ENCODE measurements around the gene RFXAP.
"Not testable (repeated sequence)": the region's sequence is repeated elsewhere in the genome, so short reads cannot be mapped to it uniquely, and the experiment has no call there.

RFXAP gene, protein sequence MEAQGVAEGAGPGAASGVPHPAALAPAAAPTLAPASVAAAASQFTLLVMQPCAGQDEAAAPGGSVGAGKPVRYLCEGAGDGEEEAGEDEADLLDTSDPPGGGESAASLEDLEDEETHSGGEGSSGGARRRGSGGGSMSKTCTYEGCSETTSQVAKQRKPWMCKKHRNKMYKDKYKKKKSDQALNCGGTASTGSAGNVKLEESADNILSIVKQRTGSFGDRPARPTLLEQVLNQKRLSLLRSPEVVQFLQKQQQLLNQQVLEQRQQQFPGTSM

DNA sequence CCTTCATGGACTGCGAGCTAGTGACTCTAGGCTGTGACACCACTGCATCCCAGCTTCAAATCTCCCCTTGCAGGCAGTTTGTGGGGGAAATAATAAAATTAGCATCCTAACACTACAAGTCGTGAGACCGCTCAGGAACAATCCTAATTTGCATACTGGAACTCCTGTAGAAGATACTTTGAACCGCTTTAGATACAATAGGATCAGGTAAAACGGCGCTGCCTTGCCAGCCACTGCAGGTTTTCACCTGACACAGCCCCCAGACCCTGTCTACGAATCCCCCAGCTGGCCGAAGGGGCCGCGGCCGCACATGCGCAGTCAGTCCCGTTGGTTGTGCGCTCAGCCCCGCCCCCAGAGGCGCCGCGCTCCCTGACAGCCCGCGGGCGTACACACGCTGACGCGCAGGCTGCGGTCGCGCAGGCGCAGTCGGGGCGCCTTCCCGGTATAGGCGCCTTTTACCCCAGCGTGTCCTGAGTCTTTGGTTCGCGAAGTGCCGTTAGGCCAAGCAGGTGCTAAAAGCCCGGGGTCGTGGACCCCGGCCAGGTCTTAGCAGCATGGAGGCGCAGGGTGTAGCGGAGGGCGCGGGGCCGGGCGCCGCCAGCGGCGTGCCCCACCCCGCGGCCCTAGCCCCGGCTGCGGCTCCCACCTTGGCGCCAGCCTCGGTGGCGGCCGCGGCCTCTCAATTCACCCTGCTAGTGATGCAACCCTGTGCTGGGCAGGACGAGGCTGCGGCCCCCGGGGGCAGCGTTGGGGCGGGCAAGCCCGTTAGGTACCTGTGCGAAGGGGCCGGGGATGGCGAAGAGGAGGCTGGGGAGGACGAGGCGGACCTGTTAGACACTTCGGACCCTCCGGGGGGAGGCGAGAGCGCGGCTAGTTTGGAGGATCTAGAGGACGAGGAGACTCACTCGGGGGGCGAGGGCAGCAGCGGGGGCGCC is at the start of gene RFXAP:
RFXAP (plus strand) TSS at position 419 of the 935 bp plus-strand sequence; CDS start at position 555, 136 bp downstream.
- Histone ChIP-seq H3K27me3 (ENCODE audit: low read depth, low read length) (no peaks in the 10 kb centered on the region), H3K36me3 (ENCODE audit: control insufficient read depth in 1 of 2, insufficient read depth in 2 of 2, low read length in 2 of 2) (no peaks in the 10 kb centered on the region), H3K27ac (ENCODE audit: low read length) (peak within 1 kb of the TSS; percentile 23), H3K9me3 (ENCODE audit: control insufficient read depth in 1 of 2, low read length in 2 of 2) (no peaks in the 10 kb centered on the region), H3K4me3 (ENCODE audit: low read depth in 1 of 2, low read length in 2 of 2) (peak within 1 kb of the TSS; percentile 96 to 98), H3K4me1 (ENCODE audit: control insufficient read depth in 1 of 2, insufficient read depth in 2 of 2, low read length in 2 of 2) (peaks cover 11 to 20% of the 10 kb centered on the region in 2 donors)

DNA sequence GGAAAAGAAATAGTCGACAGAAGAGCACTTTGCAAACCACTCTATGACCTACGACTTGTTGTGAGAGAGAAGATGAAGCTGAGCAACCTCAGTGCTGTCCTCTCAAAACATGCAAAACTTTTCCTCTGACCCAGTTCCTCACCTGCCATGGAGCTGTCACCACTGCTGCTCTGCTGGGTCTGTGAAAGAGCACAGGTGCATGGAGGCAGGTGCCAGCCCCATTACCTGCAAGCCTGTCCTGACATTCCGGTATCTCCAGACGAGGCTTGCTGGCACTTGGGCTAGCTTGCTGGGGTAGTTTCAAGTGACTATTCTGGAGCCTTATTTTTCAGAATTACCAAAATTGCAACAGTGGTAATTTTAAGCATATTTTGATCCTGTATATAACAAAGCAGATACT is 49.5 kb upstream of the RFXAP start:
- Histone ChIP-seq H3K27me3 (ENCODE audit: low read depth, low read length) (no peaks in the 10 kb centered on the region), H3K27ac (ENCODE audit: low read length) (no peak overlapping the region), H3K4me3 (ENCODE audit: low read depth in 1 of 2, low read length in 2 of 2) (no peak overlapping the region), H3K36me3 (ENCODE audit: control insufficient read depth in 1 of 2, insufficient read depth in 2 of 2, low read length in 2 of 2) (no peaks in the 10 kb centered on the region), H3K4me1 (ENCODE audit: control insufficient read depth in 1 of 2, insufficient read depth in 2 of 2, low read length in 2 of 2) (no peaks in the 10 kb centered on the region), H3K9me3 (ENCODE audit: control insufficient read depth in 1 of 2, low read length in 2 of 2) (peaks cover 5 to 6% of the 10 kb centered on the region in 2 donors)

DNA sequence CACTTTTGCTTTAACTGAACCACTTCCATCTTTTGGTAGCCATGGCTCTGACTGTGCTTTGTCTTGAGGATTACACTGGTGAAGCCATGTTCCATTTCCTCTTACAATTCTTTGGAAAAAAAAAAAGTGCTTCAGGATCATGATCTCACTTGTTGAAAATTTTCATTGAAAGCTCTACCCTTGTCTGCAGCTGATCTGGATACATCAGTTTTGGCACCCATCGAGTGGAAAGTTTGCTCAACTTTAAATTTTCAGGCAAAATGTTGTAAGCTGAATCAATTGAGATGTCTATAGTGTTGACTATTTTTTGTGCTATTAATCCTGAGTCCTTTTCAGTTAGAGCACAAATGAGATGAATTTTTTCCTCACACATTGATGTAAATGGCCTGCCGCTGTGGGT is 48.3 kb upstream of the RFXAP start:
- Histone ChIP-seq H3K4me1 (ENCODE audit: control insufficient read depth in 1 of 2, insufficient read depth in 2 of 2, low read length in 2 of 2) (no peaks in the 10 kb centered on the region), H3K9me3 (ENCODE audit: control insufficient read depth in 1 of 2, low read length in 2 of 2) (peaks cover 5 to 6% of the 10 kb centered on the region in 2 donors), H3K36me3 (ENCODE audit: control insufficient read depth in 1 of 2, insufficient read depth in 2 of 2, low read length in 2 of 2) (no peaks in the 10 kb centered on the region), H3K27me3 (ENCODE audit: low read depth, low read length) (no peaks in the 10 kb centered on the region), H3K27ac (ENCODE audit: low read length) (no peak overlapping the region), H3K4me3 (ENCODE audit: low read depth in 1 of 2, low read length in 2 of 2) (no peak overlapping the region)

DNA sequence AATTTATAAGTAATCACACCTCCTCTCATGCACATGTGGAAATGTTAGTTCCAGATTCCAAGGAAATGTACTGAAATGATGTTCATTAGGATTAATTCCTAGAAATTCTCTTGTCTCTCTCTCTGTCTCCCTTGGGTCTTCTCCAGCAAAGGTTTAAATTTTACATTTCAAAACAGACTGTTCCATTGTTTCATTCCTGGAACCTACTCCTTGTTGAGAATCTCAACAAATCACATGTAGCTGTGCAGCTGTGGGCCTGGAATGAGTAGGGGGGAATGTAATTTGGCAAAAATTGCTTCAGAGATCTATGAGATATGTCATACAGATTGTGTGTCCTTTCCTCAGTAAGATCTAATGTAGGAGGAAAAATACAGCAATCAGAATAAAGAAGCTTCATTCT is 46.2 kb upstream of the RFXAP start:
- Histone ChIP-seq H3K36me3 (ENCODE audit: control insufficient read depth in 1 of 2, insufficient read depth in 2 of 2, low read length in 2 of 2) (no peaks in the 10 kb centered on the region), H3K9me3 (ENCODE audit: control insufficient read depth in 1 of 2, low read length in 2 of 2) (no peaks in the 10 kb centered on the region), H3K4me1 (ENCODE audit: control insufficient read depth in 1 of 2, insufficient read depth in 2 of 2, low read length in 2 of 2) (no peaks in the 10 kb centered on the region), H3K27me3 (ENCODE audit: low read depth, low read length) (no peaks in the 10 kb centered on the region), H3K4me3 (ENCODE audit: low read depth in 1 of 2, low read length in 2 of 2) (no peak overlapping the region), H3K27ac (ENCODE audit: low read length) (no peak overlapping the region)

DNA sequence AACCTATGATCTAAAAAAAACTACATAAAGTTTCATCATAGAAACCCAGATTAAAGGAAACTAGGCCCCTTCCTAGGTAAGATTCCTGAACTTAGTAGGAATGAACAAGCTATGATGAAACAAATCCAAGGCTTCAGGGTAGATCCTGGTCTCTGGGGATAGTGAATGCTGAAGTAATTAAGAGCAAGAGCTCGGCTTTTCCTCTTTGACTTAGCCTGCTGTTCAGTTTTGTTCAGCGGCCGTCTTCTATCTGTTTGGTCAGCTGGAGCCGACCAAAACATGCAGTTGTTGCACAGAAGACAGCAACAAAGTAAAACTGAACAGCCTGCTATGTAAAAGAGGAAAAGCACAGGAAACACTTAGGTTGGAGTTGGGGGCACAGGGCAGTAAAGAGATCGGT is 44.1 kb upstream of the RFXAP start:
- H3K27ac ChIP-seq (ENCODE audit: low read length) = no peak overlapping the region
- H3K9me3 ChIP-seq (ENCODE audit: control insufficient read depth in 1 of 2, low read length in 2 of 2) = no peaks in the 10 kb centered on the region
- no peaks in the 10 kb centered on the region for H3K27me3 ChIP-seq (ENCODE audit: low read depth, low read length)
- no peaks in the 10 kb centered on the region for H3K4me1 ChIP-seq (ENCODE audit: control insufficient read depth in 1 of 2, insufficient read depth in 2 of 2, low read length in 2 of 2)
- no peak overlapping the region for H3K4me3 ChIP-seq (ENCODE audit: low read depth in 1 of 2, low read length in 2 of 2)
- no peaks in the 10 kb centered on the region for H3K36me3 ChIP-seq (ENCODE audit: control insufficient read depth in 1 of 2, insufficient read depth in 2 of 2, low read length in 2 of 2)

DNA sequence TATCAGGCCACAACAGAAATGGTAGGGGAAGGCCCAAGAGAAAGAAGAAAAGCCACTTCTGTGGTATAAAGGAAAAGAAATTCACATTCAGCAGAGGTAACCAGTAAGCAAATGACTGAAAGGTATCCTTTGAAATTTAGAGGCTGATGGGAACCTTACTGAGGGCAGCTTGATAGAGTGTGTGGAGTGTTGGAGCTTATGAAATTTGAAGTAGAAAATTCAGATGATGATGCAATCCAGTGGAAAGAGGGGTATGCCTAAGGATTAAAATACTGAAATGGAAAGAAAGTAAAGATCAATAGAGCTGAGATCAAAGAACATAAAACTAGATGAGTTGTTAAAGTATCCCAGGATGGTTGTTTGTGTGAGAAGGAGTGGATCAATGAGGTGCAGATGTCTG is 42.8 kb upstream of the RFXAP start:
- no peaks in the 10 kb centered on the region for H3K4me1 ChIP-seq (ENCODE audit: control insufficient read depth in 1 of 2, insufficient read depth in 2 of 2, low read length in 2 of 2)
- H3K27me3 ChIP-seq (ENCODE audit: low read depth, low read length) = no peaks in the 10 kb centered on the region
- no peak overlapping the region for H3K27ac ChIP-seq (ENCODE audit: low read length)
- H3K9me3 ChIP-seq (ENCODE audit: control insufficient read depth in 1 of 2, low read length in 2 of 2) = no peaks in the 10 kb centered on the region
- no peaks in the 10 kb centered on the region for H3K36me3 ChIP-seq (ENCODE audit: control insufficient read depth in 1 of 2, insufficient read depth in 2 of 2, low read length in 2 of 2)
- no peak overlapping the region for H3K4me3 ChIP-seq (ENCODE audit: low read depth in 1 of 2, low read length in 2 of 2)

DNA sequence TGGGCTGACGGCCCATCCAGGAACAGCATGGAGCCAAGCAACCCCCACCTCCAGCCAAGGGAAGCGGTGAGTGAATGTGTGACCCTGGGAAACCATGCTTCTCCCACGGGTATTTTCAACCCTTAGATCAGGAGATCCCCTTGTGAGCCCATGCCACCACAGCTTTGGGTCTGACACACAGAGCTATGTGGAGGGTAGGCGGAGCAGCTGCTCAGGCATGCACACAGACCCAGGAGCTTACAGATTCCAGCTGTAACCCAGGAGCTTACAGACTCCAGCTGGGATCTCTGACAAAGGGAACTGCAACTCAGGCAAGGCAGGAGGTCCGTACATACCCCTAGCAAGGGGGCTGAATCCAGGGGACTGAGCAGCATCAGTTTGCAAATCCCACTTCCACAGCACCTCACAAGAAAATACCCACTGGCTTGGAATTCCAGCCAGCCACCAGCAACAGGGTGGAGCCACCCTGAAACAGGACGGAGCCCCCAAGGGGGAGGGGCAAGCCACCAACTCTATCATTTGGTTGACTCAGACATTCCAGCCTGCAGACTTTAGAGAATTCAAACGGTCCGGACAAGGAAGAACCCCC is 40.8 kb upstream of the RFXAP start:
- H3K4me1 ChIP-seq (ENCODE audit: control insufficient read depth in 1 of 2, insufficient read depth in 2 of 2, low read length in 2 of 2) = no peaks in the 10 kb centered on the region
- H3K36me3 ChIP-seq (ENCODE audit: control insufficient read depth in 1 of 2, insufficient read depth in 2 of 2, low read length in 2 of 2) = no peaks in the 10 kb centered on the region
- no peak overlapping the region for H3K4me3 ChIP-seq (ENCODE audit: low read depth in 1 of 2, low read length in 2 of 2)
- H3K27me3 ChIP-seq (ENCODE audit: low read depth, low read length) = no peaks in the 10 kb centered on the region
- H3K9me3 ChIP-seq (ENCODE audit: control insufficient read depth in 1 of 2, low read length in 2 of 2) = no peaks in the 10 kb centered on the region
- H3K27ac ChIP-seq (ENCODE audit: low read length) = no peak overlapping the region

DNA sequence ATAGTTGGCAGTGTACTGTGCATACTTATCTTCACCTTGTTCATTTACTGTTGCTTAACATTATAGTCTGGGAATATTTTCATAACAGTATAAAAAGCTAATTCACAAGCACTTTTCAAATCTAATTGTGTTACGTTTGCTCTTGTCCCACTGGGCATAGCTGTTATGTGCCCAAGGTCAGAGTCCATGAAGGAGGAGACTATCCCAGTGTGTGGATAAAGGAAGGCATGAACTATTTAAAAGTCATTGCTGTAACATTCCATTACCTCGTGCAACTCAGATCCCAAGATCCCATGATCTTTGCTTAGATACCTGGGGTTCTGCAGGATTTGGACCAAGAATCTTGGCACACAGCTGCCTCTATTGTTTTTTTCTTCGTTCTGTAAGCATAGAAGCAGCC is 35.1 kb upstream of the RFXAP start:
- H3K27me3 ChIP-seq (ENCODE audit: low read depth, low read length) = no peaks in the 10 kb centered on the region
- H3K9me3 ChIP-seq (ENCODE audit: control insufficient read depth in 1 of 2, low read length in 2 of 2) = no peaks in the 10 kb centered on the region
- no peaks in the 10 kb centered on the region for H3K4me1 ChIP-seq (ENCODE audit: control insufficient read depth in 1 of 2, insufficient read depth in 2 of 2, low read length in 2 of 2)
- no peaks in the 10 kb centered on the region for H3K36me3 ChIP-seq (ENCODE audit: control insufficient read depth in 1 of 2, insufficient read depth in 2 of 2, low read length in 2 of 2)
- no peak overlapping the region for H3K4me3 ChIP-seq (ENCODE audit: low read depth in 1 of 2, low read length in 2 of 2)
- no peak overlapping the region for H3K27ac ChIP-seq (ENCODE audit: low read length)

DNA sequence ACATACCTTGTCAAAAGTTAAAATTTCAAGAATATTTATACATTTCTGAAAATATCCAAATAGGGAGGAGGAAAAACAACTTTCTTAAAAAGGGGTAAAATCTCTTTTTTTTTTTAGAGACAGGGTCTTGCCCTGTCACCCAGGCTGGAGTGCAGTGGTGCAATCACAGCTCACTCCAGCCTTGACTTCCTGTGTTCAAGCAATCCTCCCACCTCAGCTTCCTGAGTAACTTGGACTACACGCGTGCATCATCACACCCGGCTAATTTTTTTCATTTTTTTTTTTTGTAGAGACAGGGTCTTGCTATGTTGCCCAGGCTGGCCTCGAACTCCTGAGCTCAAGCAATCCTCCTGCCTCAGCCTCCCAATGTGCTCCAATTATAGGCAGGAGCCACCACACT is 32.8 kb upstream of the RFXAP start:
- H3K27me3 ChIP-seq (ENCODE audit: low read depth, low read length); H3K27ac ChIP-seq (ENCODE audit: low read length); H3K36me3 ChIP-seq (ENCODE audit: control insufficient read depth in 1 of 2, insufficient read depth in 2 of 2, low read length in 2 of 2); H3K4me3 ChIP-seq (ENCODE audit: low read depth in 1 of 2, low read length in 2 of 2); H3K9me3 ChIP-seq (ENCODE audit: control insufficient read depth in 1 of 2, low read length in 2 of 2); H3K4me1 ChIP-seq (ENCODE audit: control insufficient read depth in 1 of 2, insufficient read depth in 2 of 2, low read length in 2 of 2): not testable (repeated sequence)

DNA sequence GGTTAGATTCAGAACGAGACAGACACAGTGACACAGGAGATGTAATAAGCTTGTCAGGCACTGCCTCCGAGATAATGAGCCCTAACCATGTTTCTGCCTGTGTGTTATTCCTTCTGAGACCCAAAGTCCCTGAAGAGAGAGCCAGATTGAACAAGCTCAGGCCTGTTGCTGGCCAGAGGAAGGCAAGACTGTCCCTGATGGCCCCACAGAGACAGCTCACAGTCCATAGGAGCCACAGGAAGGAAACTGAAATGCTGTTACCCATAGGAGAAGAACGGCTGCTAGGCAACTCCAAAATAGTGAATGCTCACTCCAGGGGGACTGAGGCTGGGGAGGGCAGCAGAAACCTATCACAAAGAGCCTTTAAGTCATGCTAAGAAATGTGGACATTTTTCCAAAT is 31.8 kb upstream of the RFXAP start:
- Histone ChIP-seq H3K4me3 (ENCODE audit: low read depth in 1 of 2, low read length in 2 of 2) (no peak overlapping the region), H3K9me3 (ENCODE audit: control insufficient read depth in 1 of 2, low read length in 2 of 2) (no peaks in the 10 kb centered on the region), H3K4me1 (ENCODE audit: control insufficient read depth in 1 of 2, insufficient read depth in 2 of 2, low read length in 2 of 2) (no peaks in the 10 kb centered on the region), H3K27ac (ENCODE audit: low read length) (no peak overlapping the region), H3K36me3 (ENCODE audit: control insufficient read depth in 1 of 2, insufficient read depth in 2 of 2, low read length in 2 of 2) (no peaks in the 10 kb centered on the region), H3K27me3 (ENCODE audit: low read depth, low read length) (no peaks in the 10 kb centered on the region)

DNA sequence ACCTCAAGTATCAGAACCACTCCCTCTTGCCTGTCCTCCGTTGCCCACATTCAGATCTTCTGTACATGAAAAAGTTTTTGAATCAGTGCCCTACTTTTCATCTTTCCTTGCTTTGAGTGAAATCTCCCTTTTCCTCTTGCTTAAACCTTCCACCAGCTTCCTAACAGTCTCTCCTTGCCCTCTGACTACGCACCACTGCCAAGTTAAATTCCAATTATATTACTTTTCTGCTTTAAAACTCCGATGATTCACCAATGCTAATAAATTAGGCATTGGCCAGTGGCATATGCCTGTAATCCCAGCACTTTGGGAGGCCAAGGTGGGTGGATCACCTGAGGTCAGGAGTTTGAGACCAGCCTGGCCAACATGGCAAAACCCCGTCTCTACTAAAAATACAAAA is 30.7 kb upstream of the RFXAP start:
- Histone ChIP-seq H3K36me3 (ENCODE audit: control insufficient read depth in 1 of 2, insufficient read depth in 2 of 2, low read length in 2 of 2) (no peaks in the 10 kb centered on the region), H3K4me1 (ENCODE audit: control insufficient read depth in 1 of 2, insufficient read depth in 2 of 2, low read length in 2 of 2) (no peaks in the 10 kb centered on the region), H3K27me3 (ENCODE audit: low read depth, low read length) (no peaks in the 10 kb centered on the region), H3K9me3 (ENCODE audit: control insufficient read depth in 1 of 2, low read length in 2 of 2) (no peaks in the 10 kb centered on the region), H3K27ac (ENCODE audit: low read length) (no peak overlapping the region), H3K4me3 (ENCODE audit: low read depth in 1 of 2, low read length in 2 of 2) (no peak overlapping the region)

Data from muscle layer of duodenum (tissue), 2 donors.